DND-41 (cell line): Measurements from ENCODE around the gene SIN3B.

Source experiments
- ATAC-seq: fragments of 200-7000 bp; cut with Tn5 transposase; 3 replicates; pipeline ENCODE4 v1.9.1; 2021; ENCODE audit warnings: low read depth; ENCODE audit not compliant: insufficient read depth
- DNase-seq: peaks from one replicate; pipeline ENCODE4 v3.0.0-alpha.2; 2020
- H2AFZ ChIP-seq: 2 replicates; pipeline ENCODE4 v1.6.0; 2012; ENCODE audit warnings: low read depth, low read length
- H3K27ac ChIP-seq: 2 replicates; pipeline ENCODE4 v1.5.1; 2012; ENCODE audit warnings: low read length, inconsistent platforms
- H3K27me3 ChIP-seq: fragments of 200-600 bp; sonication (generic); 2 replicates; pipeline ENCODE4 v1.6.0; 2012; ENCODE audit warnings: low read length, mild to moderate bottlenecking, inconsistent platforms; ENCODE audit not compliant: insufficient read depth, poor library complexity
- H3K36me3 ChIP-seq: 2 replicates; pipeline ENCODE4 v1.5.1; 2012; ENCODE audit warnings: low read length, inconsistent platforms; ENCODE audit not compliant: insufficient read depth
- H3K4me1 ChIP-seq: 2 replicates; pipeline ENCODE4 v1.5.1; 2012; ENCODE audit warnings: mild to moderate bottlenecking, low read length; ENCODE audit not compliant: insufficient read depth
- H3K4me2 ChIP-seq: 2 replicates; pipeline ENCODE4 v1.6.0; 2012; ENCODE audit warnings: mild to moderate bottlenecking, moderate library complexity, low read length, inconsistent platforms; ENCODE audit not compliant: insufficient read depth
- H3K4me3 ChIP-seq, 2 experiments: fragments of 200-600 bp in 1 of 2; shearing (Covaris generic) in 1 of 2; 2 replicates each; pipeline ENCODE4 v1.5.1; 2012 to 2016; ENCODE audit warnings: inconsistent platforms in 2 of 2, low read length in 2 of 2, mild to moderate bottlenecking in 2 of 2, low read depth in 1 of 2, moderate library complexity in 1 of 2
- H3K79me2 ChIP-seq: 2 replicates; pipeline ENCODE4 v1.6.0; 2012; ENCODE audit warnings: low read length, inconsistent platforms; ENCODE audit not compliant: insufficient read depth
- H3K9ac ChIP-seq: 2 replicates; pipeline ENCODE4 v1.6.0; 2012; ENCODE audit warnings: low read depth, mild to moderate bottlenecking, inconsistent platforms, low read length, moderate library complexity
- H3K9me3 ChIP-seq: 2 replicates; pipeline ENCODE4 v1.5.1; 2012; ENCODE audit warnings: low read length, moderate library complexity, mild to moderate bottlenecking, inconsistent platforms; ENCODE audit not compliant: insufficient read depth, severe bottlenecking
- H4K20me1 ChIP-seq: 2 replicates; pipeline ENCODE4 v1.6.0; 2012; ENCODE audit warnings: low read length; ENCODE audit not compliant: insufficient read depth
- EZH2 ChIP-seq: IDR thresholded peaks from 3 replicates; pipeline ENCODE4 v1.6.1; 2012; ENCODE audit warnings: borderline replicate concordance, low read depth, mild to moderate bottlenecking, moderate library complexity, low read length, inconsistent platforms; ENCODE audit not compliant: severe bottlenecking
- TF ChIP-seq, protein P1 (sequence below): IDR thresholded peaks from 2 replicates; pipeline ENCODE4 v1.5.1; 2012; ENCODE audit warnings: borderline replicate concordance, low read length, moderate library complexity, mild to moderate bottlenecking; ENCODE audit not compliant: poor library complexity, severe bottlenecking; ENCODE audit errors: extremely low read depth

The SIN3B gene

DNA sequence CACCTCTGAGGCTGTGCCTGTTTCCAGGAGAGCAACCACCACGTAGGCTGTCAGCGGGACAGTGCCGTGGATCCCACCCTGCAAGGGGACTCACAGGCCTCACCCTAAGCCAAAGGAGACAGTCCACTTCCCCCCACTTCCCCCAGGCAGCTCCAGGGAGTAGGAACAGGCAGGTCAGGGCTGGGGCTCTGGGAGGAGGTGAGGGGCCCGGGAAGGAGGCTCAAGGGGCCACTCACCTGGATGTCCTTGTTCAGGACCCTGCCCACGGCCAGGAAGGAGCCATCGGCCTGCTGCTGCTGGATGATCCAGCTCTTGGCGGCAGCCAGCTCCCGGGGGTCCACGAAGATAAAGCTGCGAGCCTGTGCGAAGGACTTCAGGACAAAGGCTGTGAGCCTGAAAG is 85.2 kb downstream of the SIN3B start:
- no peak overlapping the region for H3K27ac ChIP-seq
- H3K27me3 ChIP-seq, result no peaks in the 10 kb centered on the region
- no peak for ATAC-seq

DNA sequence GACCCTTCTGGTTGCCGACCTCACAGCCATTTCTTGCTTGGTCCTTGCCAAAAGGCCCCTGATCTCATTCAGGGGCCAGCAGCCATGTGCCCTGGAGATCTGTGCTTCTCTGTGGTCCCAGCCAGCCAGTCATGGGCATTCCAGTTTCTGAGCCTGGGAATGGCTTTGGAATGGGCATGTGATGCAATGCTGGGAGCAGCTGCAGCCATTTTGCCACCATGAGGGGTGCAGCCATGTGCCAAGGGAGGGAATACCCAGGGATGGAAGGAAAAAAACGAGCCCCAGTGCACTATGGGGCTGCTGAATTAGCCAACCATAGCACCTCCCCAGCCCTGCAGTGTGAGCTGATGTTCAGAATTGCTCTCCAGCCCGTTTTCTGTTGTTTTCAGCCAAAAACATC is 85.9 kb downstream of the SIN3B start:
- Histone ChIP-seq H3K4me2 (no peak overlapping the region), H4K20me1 (no peaks in the 10 kb centered on the region), H3K4me1 (no peaks in the 10 kb centered on the region), H3K79me2 (no peaks in the 10 kb centered on the region), H2AFZ (no peak overlapping the region), H3K9ac (no peak overlapping the region), H3K27me3 (no peaks in the 10 kb centered on the region), H3K27ac (no peak overlapping the region), H3K36me3 (no peaks in the 10 kb centered on the region), H3K4me3 (no peak overlapping the region), H3K9me3 (peaks cover 13% of the 10 kb centered on the region)
- DNase-seq (no peak), ATAC-seq (no peak)
- TF ChIP-seq, protein P1, sequence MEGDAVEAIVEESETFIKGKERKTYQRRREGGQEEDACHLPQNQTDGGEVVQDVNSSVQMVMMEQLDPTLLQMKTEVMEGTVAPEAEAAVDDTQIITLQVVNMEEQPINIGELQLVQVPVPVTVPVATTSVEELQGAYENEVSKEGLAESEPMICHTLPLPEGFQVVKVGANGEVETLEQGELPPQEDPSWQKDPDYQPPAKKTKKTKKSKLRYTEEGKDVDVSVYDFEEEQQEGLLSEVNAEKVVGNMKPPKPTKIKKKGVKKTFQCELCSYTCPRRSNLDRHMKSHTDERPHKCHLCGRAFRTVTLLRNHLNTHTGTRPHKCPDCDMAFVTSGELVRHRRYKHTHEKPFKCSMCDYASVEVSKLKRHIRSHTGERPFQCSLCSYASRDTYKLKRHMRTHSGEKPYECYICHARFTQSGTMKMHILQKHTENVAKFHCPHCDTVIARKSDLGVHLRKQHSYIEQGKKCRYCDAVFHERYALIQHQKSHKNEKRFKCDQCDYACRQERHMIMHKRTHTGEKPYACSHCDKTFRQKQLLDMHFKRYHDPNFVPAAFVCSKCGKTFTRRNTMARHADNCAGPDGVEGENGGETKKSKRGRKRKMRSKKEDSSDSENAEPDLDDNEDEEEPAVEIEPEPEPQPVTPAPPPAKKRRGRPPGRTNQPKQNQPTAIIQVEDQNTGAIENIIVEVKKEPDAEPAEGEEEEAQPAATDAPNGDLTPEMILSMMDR, result no peak
- TF ChIP-seq EZH2, result no peak

More for the DNA sequence above, 85.2 kb downstream of the SIN3B start:
- no peak overlapping the region for H3K9ac ChIP-seq
- H3K36me3 ChIP-seq, result no peaks in the 10 kb centered on the region
- no peaks in the 10 kb centered on the region for H4K20me1 ChIP-seq
- no peaks in the 10 kb centered on the region for H3K4me1 ChIP-seq
- H2AFZ ChIP-seq, result no peak overlapping the region
- H3K79me2 ChIP-seq, result no peaks in the 10 kb centered on the region
- H3K4me2 ChIP-seq, result no peak overlapping the region
- H3K9me3 ChIP-seq, result peaks cover 13% of the 10 kb centered on the region
- TF ChIP-seq, protein P1, result no peak
- TF ChIP-seq EZH2, result no peak
- DNase-seq, result no peak
- no peak overlapping the region for H3K4me3 ChIP-seq

DNA sequence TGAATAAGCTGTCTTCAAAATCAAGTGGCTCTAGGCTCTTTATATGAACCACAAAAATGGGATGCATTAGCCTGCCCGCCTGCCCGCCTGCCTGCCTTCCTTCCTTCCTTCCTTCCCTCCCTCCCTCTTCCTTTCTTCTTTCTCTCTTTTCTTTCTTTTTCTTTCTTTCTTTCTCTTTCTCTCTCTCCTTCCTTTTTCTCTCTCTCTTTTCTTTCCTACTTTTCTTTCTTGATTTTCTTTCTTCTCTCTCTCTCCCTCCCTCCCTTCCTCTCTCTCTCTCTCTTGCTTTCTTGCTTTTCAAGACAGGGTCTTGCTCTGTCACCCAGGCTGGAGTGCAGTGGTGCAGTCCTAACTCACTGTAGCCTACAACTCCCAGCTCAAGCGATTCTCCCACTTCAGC is 86.5 kb downstream of the SIN3B start:
- Histone ChIP-seq H3K4me2 (no peak overlapping the region), H3K9me3 (peaks cover 11% of the 10 kb centered on the region), H3K9ac (no peak overlapping the region), H3K36me3 (no peaks in the 10 kb centered on the region), H3K4me3 (no peak overlapping the region), H3K4me1 (no peaks in the 10 kb centered on the region), H2AFZ (no peak overlapping the region), H4K20me1 (no peaks in the 10 kb centered on the region), H3K79me2 (no peaks in the 10 kb centered on the region), H3K27ac (no peak overlapping the region), H3K27me3 (no peaks in the 10 kb centered on the region)
- DNase-seq (no peak), ATAC-seq (no peak)
- TF ChIP-seq EZH2, result no peak
- TF ChIP-seq, protein P1, result no peak

DNA sequence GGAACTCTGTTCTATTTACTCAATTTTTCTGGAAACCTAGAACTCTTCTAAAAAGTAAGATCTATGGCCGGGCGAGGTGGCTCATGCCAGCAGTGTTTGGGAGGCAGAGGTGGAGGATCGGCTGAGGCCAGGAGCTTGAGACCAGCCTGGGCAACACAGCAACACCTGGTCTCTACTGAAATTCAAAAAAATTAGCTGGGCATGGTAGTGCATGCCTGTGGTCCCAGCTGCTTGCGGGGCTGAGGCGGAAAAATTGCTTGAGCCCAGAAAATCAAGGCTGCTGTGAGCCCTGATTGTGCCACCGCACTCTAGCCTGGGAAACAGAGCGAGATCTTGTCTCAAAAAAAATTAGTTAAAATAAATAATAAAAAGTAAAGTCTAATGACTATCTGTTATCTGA is 88.2 kb downstream of the SIN3B start:
- H3K27me3 ChIP-seq, result no peaks in the 10 kb centered on the region
- no peak overlapping the region for H3K4me2 ChIP-seq
- no peak for TF ChIP-seq EZH2
- TF ChIP-seq, protein P1, result no peak
- H3K9ac ChIP-seq, result no peak overlapping the region
- no peak for ATAC-seq
- H3K4me3 ChIP-seq, result no peak overlapping the region
- peaks cover 6% of the 10 kb centered on the region for H3K9me3 ChIP-seq
- H3K27ac ChIP-seq, result no peak overlapping the region
- DNase-seq, result no peak
- no peaks in the 10 kb centered on the region for H3K4me1 ChIP-seq
- H3K36me3 ChIP-seq, result no peaks in the 10 kb centered on the region
- no peaks in the 10 kb centered on the region for H3K79me2 ChIP-seq
- H2AFZ ChIP-seq, result no peak overlapping the region
- no peaks in the 10 kb centered on the region for H4K20me1 ChIP-seq
